ENCODE results near the gene BNC2.

BNC2 gene

GRCh38 chr9:16720386-16720785, 150.1 kb downstream of the BNC2 start:
- Histone ChIP-seq H3K36me3 (no peaks in the 10 kb centered on the region), H3K4me3 (ENCODE audit: low read depth, low read length) (no peak overlapping the region), H3K9me3 (no peaks in the 10 kb centered on the region), H3K27me3 (no peaks in the 10 kb centered on the region), H3K4me1 (no peaks in the 10 kb centered on the region)
- no peak for TF ChIP-seq CTCF (IDR thresholded peaks at IDR 0.05; ENCODE audit: low read depth, low read length)
- no peak for DNase-seq

- Histone ChIP-seq H3K27me3 (no peaks in the 10 kb centered on the region), H3K36me3 (no peaks in the 10 kb centered on the region), H3K9me3 (no peaks in the 10 kb centered on the region), H3K4me3 (ENCODE audit: low read depth, low read length) (no peak overlapping the region), H3K4me1 (no peaks in the 10 kb centered on the region)
- no peak for DNase-seq
- no peak for TF ChIP-seq CTCF (IDR thresholded peaks at IDR 0.05; ENCODE audit: low read depth, low read length)
These were observed 150.5 kb downstream of the BNC2 start for GRCh38 chr9:16719921-16720320.

- no peak overlapping the region for H3K4me3 ChIP-seq (ENCODE audit: low read depth, low read length)
- no peaks in the 10 kb centered on the region for H3K36me3 ChIP-seq
- DNase-seq = no peak
- H3K9me3 ChIP-seq = no peaks in the 10 kb centered on the region
- no peak for TF ChIP-seq CTCF (IDR thresholded peaks at IDR 0.05; ENCODE audit: low read depth, low read length)
- no peaks in the 10 kb centered on the region for H3K4me1 ChIP-seq
- H3K27me3 ChIP-seq = no peaks in the 10 kb centered on the region
These were observed 151.5 kb downstream of the BNC2 start for GRCh38 chr9:16718952-16719351.

GRCh38 chr9:16718296-16718695, 152.2 kb downstream of the BNC2 start:
- Histone ChIP-seq H3K4me1 (no peaks in the 10 kb centered on the region), H3K27me3 (no peaks in the 10 kb centered on the region), H3K9me3 (no peaks in the 10 kb centered on the region), H3K4me3 (ENCODE audit: low read depth, low read length) (no peak overlapping the region), H3K36me3 (no peaks in the 10 kb centered on the region)
- no peak for DNase-seq
- TF ChIP-seq CTCF (IDR thresholded peaks at IDR 0.05; ENCODE audit: low read depth, low read length) = no peak

- H3K36me3 ChIP-seq = no peaks in the 10 kb centered on the region
- no peaks in the 10 kb centered on the region for H3K27me3 ChIP-seq
- no peaks in the 10 kb centered on the region for H3K4me1 ChIP-seq
- TF ChIP-seq CTCF (IDR thresholded peaks at IDR 0.05; ENCODE audit: low read depth, low read length) = no peak
- DNase-seq = no peak
- H3K9me3 ChIP-seq = no peaks in the 10 kb centered on the region
- no peak overlapping the region for H3K4me3 ChIP-seq (ENCODE audit: low read depth, low read length)
These were observed 153.9 kb downstream of the BNC2 start for GRCh38 chr9:16716601-16717000.

- no peaks in the 10 kb centered on the region for H3K4me1 ChIP-seq
These were observed 155.1 kb downstream of the BNC2 start for GRCh38 chr9:16715404-16715803.

More at GRCh38 chr9:16715404-16715803, 155.1 kb downstream of the BNC2 start:
- no peaks in the 10 kb centered on the region for H3K36me3 ChIP-seq
- no peak for DNase-seq
- no peak for TF ChIP-seq CTCF (IDR thresholded peaks at IDR 0.05; ENCODE audit: low read depth, low read length)
- H3K9me3 ChIP-seq = no peaks in the 10 kb centered on the region
- no peaks in the 10 kb centered on the region for H3K27me3 ChIP-seq
- H3K4me3 ChIP-seq (ENCODE audit: low read depth, low read length) = no peak overlapping the region
